Stimulated activated naive CD4-positive, alpha-beta T cell (primary cell): ENCODE results near the gene PCDHGA10.
A peak's percentile ranks its signal among the peaks of the same experiment; 100 is the strongest.
"Not testable (repeated sequence)": the region's sequence is repeated elsewhere in the genome, so short reads cannot be mapped to it uniquely, and the experiment has no call there.

Experiments
- DNase-seq, 6 experiments: peaks; one replicate each; lab custom pipeline; 2025; lab: John Stamatoyannopoulos, UW

The PCDHGA10 gene

DNA sequence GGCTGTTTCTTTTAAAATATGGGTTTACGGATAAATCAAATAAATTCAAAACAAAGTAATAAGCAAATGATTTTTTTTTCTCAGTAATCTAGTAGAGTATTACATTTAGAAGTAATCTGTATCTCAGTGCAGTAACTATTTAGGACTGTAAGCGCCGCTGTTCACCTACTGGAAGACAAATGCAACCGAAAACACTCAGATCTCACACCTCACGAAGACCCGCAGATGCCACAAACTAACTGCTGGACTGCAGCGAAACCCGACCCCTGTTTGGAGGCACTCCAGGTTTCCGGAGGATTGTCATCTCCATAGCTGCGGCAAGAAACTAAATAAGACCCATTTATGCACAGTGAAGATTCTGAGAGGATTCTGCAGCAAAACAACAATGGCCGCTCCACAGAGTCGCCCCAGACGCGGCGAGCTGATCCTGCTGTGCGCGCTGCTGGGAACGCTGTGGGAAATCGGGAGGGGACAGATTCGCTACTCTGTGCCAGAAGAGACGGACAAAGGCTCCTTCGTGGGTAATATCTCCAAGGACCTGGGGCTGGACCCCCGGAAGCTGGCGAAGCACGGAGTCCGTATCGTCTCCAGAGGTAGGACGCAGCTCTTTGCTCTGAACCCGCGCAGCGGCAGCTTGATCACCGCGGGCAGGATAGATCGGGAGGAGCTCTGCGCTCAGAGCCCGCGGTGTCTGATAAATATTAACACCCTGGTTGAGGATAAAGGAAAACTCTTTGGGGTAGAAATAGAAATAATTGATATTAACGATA, 20.2 kb upstream of the PCDHGA10 start, which contains the start of gene PCDHGA8:
Gene PCDHGA8, plus strand, starts transcription at position 205 of the 770 bp plus-strand sequence. Its CDS starts 181 bp downstream, at position 386.
- no peak for DNase-seq

DNA sequence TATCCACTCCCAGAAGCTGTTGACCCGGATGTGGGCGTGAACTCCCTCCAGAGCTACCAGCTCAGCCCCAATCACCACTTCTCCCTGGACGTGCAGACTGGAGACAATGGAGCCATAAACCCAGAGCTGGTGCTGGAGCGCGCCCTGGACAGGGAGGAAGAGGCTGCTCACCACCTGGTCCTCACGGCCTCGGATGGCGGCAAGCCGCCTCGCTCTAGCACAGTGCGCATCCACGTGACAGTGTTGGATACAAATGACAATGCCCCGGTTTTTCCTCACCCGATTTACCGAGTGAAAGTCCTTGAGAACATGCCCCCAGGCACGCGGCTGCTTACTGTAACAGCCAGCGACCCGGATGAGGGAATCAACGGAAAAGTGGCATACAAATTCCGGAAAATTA, 19.5 kb upstream of the PCDHGA10 start:
- DNase-seq, result no peak

GRCh38 chr5:141394401-141395187, 18.2 kb upstream of the PCDHGA10 start:
- DNase-seq, result not testable (repeated sequence)

DNA sequence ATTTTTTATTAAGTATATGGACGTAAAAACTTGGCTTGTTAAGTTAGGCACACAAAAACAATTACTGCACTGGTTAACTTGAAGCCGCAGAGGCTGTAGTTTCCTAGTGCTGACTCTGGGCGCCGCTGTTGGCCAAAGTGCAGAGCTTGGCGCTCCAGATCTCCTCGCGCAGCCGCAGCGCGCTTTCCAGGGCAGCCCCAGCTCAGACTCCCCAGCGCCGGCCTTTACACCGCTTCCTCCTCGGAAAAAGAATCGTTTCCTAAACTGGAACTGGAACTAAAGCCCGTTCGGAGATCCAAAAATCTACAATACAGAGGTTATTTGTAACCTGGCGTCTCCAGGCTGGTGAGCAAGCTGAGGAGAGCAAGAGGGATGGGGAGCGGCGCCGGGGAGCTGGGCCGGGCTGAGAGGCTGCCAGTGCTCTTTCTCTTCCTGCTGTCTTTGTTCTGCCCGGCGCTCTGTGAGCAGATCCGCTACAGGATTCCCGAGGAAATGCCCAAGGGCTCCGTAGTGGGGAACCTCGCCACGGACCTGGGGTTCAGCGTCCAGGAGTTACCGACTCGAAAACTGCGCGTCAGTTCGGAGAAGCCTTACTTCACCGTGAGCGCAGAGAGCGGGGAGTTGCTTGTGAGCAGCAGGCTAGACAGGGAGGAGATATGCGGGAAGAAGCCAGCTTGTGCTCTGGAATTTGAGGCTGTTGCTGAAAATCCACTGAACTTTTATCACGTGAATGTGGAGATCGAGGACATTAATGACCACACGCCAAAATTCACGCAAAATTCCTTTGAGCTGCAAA, 14.8 kb upstream of the PCDHGA10 start, which contains the start of gene PCDHGB5:
Gene PCDHGB5, plus strand, starts transcription at position 192 of the 796 bp plus-strand sequence. Its CDS starts 181 bp downstream, at position 373.
- peak in 3 of 6 experiments; percentile 17 to 36 (median 33) for DNase-seq

- no peak for DNase-seq
Observed at GRCh38 chr5:141398608-141399007, 14.2 kb upstream of the PCDHGA10 start.

DNA sequence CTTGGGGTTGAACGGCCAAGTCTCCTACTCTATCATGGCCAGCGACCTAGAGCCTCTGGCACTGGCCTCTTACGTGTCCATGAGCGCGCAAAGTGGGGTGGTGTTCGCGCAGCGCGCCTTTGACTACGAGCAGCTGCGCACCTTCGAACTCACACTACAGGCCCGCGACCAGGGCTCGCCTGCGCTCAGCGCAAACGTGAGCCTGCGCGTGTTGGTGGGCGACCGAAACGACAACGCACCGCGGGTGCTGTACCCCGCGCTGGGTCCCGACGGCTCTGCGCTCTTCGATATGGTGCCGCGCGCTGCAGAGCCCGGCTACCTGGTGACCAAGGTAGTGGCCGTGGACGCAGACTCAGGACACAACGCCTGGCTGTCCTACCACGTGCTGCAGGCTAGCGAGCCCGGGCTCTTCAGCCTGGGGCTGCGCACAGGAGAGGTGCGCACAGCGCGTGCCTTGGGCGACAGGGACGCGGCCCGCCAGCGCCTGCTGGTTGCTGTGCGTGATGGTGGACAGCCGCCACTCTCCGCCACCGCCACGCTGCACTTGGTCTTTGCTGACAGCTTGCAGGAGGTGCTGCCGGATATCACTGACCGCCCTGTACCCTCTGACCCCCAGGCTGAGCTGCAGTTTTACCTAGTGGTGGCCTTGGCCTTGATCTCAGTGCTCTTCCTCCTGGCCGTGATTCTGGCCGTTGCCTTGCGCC, 13.1 kb upstream of the PCDHGA10 start:
- DNase-seq, result no peak

GRCh38 chr5:141402553-141403243, 10.1 kb upstream of the PCDHGA10 start, which contains the start of gene PCDHGA9:
PCDHGA9 (plus strand) TSS chr5:141402778; CDS start chr5:141402953, 175 bp downstream.
- DNase-seq, result no peak

GRCh38 chr5:141403387-141403786, 9.4 kb upstream of the PCDHGA10 start:
- no peak for DNase-seq

DNA sequence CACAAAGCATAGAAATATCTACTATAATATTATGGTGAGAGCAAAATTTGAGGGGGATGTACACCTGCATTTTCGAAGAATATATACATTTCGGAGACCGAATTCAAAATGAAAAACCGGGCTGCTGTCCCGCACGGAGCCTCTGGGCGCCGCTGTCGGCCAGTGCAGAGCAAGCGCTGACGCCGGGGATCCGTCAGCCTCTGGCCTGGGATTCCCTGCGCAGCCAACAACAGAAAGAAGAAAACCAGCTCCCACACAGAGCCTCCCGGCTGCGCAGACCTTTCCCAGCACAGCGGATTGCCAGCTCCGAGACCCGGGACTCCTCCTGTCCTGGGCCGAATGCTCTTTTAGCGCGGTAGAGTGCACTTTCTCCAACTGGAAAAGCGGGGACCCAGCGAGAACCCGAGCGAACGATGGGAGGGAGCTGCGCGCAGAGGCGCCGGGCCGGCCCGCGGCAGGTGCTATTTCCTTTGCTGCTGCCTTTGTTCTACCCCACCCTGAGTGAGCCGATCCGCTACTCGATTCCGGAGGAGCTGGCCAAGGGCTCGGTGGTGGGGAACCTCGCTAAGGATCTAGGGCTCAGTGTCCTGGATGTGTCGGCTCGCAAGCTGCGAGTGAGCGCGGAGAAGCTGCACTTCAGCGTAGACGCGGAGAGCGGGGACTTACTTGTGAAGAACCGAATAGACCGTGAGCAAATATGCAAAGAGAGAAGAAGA, 4.8 kb upstream of the PCDHGA10 start, which contains the start of gene PCDHGB6:
Gene PCDHGB6, plus strand, starts transcription at position 232 of the 716 bp plus-strand sequence. Its CDS starts 182 bp downstream, at position 414.
- DNase-seq, result peak in 3 of 6 experiments; percentile 23 to 37 (median 24)

- DNase-seq, result no peak
Observed at GRCh38 chr5:141409598-141410306, 3.0 kb upstream of the PCDHGA10 start.

DNA sequence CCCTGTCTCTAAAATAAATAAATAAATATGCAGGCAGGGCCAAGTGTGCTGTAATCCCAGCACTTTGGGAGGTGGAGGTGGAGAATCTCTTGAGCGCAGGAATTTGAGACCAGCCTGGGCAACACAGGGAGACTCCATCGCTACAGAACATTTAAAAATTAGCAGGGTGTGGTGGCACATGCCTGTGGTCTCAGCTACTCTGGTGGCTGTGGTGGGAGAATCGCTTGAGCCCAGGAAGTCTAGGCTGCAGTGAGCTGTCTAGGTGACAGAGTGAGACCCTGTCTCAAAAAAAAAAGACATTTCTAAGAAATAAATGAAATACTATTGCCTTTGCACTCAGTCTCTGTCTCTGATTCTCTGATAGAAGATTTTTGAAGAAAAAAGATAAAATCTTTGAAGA, 1.2 kb upstream of the PCDHGA10 start:
- DNase-seq, result no peak

GRCh38 chr5:141413540-141414069, 818 bp downstream of the PCDHGA10 start:
- DNase-seq, result no peak

DNA sequence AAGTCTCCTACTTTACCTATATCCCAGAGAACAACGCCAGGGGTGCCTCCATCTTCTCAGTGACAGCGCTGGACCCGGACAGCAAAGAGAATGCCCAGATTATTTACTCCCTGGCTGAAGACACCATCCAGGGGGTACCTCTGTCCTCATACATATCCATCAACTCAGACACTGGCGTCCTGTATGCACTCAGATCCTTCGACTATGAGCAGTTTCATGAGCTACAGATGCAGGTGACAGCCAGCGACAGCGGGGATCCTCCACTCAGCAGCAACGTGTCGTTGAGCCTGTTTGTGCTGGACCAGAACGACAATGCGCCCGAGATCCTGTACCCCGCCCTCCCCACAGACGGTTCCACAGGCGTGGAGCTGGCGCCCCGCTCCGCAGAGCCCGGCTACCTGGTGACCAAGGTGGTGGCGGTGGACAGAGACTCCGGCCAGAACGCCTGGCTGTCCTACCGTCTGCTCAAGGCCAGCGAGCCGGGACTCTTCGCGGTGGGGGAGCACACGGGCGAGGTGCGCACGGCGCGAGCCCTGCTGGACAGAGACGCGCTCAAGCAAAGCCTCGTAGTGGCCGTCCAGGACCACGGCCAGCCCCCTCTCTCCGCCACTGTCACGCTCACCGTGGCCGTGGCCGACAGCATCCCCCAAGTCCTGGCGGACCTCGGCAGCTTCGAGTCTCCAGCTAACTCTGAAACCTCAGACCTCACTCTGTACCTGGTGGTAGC, 1.9 kb downstream of the PCDHGA10 start:
- DNase-seq, result not testable (repeated sequence)

DNA sequence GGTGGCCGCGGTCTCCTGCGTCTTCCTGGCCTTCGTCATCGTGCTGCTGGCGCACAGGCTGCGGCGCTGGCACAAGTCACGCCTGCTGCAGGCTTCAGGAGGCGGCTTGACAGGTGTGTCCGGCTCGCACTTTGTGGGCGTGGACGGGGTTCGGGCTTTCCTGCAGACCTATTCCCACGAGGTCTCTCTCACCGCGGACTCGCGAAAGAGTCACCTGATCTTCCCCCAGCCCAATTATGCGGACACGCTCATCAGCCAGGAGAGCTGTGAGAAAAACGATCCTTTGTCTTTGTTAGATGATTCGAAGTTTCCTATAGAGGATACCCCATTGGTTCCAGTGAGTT, 2.5 kb downstream of the PCDHGA10 start:
- DNase-seq, result not testable (repeated sequence)

DNA sequence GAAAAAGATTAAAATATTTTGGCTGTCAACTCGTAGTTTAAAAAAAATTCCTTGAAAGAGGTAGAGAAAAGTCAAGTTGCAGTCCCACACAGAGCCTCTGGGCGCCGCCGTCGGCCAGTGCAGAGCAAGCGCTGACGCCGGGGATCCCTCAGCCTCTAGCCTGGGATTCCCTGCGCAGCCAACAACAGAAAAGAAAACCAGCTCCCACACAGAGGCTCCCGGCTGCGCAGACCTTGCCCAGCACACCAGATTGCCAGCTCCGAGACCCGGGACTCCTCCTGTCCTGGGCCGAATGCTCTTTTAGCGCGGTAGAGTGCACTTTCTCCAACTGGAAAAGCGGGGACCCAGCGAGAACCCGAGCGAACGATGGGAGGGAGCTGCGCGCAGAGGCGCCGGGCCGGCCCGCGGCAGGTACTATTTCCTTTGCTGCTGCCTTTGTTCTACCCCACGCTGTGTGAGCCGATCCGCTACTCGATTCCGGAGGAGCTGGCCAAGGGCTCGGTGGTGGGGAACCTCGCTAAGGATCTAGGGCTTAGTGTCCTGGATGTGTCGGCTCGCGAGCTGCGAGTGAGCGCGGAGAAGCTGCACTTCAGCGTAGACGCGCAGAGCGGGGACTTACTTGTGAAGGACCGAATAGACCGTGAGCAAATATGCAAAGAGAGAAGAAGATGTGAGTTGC, 4.8 kb downstream of the PCDHGA10 start, which contains the start of gene PCDHGB7:
Gene PCDHGB7, plus strand, starts transcription at position 184 of the 679 bp plus-strand sequence. Its CDS starts 183 bp downstream, at position 367.
- DNase-seq, result peak in 3 of 6 experiments; percentile 18 to 28 (median 27)

- DNase-seq, result no peak
Observed at GRCh38 chr5:141419074-141419880, 6.5 kb downstream of the PCDHGA10 start.
